GM18498 (cell line): ENCODE data around the gene PROM1.

ENCODE experiments used
- ATAC-seq: cut with Tn5 transposase; IDR thresholded peaks from one replicate; pipeline ENCODE4 v1.9.1; 2021; ENCODE audit warnings: mild to moderate bottlenecking, moderate library complexity; ENCODE audit not compliant: unreplicated experiment

The PROM1 gene

DNA sequence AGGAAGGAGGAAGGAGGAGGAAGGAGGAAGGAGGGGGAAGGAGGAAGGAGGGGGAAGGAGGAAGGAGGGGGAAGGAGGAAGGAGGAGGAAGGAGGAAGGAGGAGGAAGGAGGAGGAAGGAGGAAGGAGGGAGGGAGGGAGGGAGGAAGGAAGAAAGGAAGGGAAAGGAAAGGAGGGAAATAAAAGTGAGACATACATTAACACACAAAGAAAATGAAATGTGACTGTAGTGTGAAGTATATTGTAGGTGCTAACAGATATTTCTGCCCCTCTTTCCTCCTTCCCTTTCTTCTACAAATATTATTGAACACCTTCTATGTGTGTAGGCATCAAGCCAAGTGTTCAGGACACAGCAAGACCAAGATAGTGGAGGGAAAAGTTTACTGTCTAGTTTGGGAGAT, 26.4 kb upstream of the PROM1 start:
- ATAC-seq, result no peak

DNA sequence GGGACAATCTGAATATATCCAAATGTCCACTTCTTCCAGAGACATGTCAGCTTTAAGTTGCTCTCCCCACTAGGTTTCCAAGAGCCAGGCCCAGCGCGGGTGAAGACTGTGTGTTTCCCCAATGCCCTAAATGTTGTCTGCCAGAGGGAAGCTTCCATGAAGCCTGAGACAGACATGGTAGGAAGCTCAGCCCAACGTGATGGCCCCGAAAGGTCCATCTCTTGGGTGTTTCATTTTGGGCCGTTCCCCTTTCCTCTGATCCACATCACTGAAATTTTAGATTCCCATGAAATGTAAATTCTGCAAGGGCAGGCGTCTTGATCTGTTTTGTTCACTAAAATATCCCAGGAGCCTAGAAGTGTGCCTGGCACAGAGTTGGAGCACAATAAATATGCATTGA, 25.4 kb upstream of the PROM1 start:
- ATAC-seq, result no peak

DNA sequence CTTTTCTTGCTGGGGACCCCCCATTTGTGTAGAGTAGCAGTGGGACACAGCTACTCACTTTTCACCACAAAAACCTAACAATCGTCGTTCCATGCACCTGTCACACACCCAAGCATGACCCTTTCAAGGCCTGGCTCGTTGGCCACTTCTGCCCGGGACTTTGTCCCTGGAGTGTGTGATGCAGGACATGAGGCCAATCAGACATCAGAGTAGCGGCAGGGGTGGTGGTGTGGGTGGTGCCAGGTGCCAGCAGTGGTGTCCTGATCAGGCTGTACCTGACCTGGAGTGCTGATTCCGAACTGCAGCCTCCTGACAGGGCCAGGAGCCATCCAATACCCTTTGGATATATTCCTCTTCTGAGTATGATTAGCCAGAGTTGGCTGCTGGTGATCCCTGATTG, 23.1 kb upstream of the PROM1 start:
- no peak for ATAC-seq

DNA sequence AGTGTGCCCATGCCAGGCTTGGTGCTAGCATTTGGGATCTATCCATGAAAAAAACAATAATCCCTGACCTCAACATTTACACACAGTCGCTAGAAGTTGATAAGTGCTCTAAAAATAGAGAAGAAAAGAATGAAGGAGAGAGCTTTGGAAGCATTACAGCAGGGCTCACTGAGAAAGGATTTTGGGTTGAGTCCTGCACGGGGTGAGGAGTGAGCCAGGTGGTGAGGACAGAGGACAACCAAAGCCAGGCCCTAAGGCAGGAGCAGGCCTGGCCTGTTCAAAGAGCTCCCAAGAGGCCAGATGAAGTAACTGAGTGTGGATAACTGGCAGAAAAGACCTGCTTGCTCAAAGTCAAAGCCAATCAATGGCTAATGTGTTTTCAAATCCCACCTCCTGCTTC, 20.7 kb upstream of the PROM1 start:
- ATAC-seq, result no peak

DNA sequence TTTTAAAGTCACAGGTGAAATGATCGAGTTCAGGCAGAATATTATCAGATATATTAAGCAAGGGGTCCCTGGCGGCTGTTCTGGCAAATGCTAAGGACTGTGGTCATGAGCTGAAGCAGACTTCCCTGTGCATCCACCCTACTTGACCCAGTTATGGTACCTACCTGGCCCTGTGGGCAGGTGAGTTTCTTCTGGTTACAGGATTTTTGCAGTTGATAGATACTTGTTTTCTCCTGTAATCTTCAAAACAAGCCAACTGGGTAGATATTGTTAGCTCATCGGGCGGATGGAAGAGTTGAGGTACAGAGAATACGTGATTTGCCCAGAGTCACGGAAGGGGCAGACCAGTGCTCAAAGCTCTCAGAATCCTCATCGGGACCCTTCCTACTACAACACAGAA, 18.5 kb upstream of the PROM1 start:
- ATAC-seq, result no peak

DNA sequence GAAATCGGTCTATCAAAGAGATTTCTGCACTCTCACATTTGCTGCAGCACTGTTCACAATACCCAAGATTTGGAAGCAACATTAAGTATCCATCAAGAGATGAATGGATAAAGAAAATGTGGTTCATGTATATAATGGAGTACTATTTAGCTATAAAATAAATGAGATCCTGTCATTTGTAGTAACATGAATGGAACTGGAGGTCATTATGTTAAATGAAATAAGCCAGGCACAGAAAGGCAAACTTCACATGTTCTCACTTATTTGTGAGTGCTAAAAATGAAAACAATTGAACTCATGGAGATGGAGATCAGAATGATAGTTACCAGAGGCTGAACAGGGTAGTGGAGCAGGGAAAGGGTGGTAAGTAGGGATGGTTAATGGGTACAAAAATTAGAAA, 17.0 kb upstream of the PROM1 start:
- no peak for ATAC-seq

DNA sequence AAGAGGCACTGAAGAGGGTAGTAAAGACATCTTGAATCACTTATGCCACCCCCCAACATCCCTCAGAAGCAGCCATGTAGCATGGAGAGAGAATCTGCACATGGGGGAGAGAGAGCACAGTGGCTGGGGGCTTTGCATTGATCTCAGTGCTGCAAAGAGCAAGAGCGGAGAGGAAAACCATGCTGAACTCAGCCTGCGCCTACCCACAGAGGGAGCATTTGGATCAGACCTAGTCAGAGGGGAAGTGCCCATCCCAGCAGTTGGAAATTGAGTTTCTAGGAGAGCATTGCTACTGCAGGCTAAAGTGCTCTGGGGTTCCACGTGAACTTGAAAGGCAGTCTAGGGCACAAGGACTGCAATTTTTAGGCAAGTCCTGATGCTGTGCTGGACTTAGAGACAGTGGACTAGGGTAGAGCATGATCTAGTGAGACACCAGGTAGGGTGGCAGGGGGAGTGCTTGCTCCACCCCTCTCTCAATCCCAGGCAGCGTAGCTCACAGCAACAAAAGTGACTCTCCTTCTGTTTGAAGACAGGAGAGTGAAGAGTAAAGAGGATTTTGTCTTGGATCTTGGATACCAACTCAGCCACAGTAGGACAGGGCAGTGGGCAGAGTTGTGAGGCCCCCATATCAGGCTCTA, 9.0 kb upstream of the PROM1 start:
- no peak for ATAC-seq

DNA sequence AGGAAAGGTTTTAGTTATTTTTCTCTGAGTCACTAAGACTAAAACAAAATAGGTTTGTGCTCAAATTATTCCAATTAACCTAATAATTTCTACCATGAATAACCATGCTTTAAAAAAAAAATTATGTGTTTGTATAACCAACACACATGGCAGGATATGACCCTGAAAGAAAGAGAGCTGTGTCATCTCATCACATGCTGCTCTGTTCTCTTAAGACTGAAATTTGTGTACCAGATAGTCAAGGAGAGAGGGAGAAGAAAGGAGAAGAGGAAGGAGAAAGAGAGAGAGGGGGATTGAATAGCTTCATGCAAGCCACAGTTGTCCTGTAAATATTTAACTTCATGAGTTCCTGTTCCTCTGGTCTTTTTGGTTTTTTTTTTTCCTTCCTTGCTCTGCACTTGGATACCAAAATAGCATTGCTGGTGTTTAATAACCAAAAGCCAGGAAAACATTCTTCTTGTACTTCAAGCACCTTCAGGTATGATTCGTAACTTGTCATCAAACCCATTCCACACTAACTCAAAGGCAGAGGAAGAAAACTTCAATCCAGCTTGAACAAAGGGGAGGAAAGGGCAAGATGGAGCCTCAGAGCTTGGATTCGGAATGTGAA, 6.4 kb upstream of the PROM1 start:
- ATAC-seq, result no peak

DNA sequence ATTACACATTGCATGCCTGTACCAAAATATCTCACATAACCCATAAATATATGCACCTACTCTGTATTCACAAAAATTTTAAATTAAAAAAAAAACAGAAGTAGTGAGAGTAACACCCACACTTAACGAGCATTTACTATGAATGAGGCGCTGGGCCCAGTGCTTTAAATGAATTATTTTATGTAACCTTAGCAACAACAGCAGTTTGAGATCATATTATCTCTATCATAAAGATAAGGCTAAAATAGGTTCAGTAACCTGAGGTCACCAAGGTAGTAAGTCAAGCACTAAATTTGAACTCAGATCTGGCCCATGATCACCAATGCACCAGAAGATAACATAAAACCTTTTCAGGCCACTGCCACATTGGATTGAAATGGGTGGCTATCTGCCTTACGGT, 5.3 kb upstream of the PROM1 start:
- ATAC-seq, result no peak

DNA sequence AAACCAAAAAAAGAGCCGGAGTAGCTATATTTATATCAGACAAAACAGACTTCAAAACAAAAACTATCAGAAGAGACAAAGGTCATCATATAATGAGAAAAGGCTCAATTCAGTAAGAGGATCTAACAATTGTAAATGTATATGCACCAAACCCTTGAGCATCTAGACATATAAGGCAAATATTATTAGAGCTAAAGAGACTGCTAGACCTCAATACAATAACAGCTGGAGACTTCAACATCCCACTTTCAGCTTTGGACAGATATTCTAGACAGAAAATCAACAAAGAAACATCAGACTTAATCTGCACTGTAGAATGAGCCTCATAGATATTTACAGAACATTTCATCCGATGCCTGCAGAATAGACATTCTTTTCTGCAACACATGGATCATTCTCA, 4.8 kb upstream of the PROM1 start:
- ATAC-seq, result no peak

DNA sequence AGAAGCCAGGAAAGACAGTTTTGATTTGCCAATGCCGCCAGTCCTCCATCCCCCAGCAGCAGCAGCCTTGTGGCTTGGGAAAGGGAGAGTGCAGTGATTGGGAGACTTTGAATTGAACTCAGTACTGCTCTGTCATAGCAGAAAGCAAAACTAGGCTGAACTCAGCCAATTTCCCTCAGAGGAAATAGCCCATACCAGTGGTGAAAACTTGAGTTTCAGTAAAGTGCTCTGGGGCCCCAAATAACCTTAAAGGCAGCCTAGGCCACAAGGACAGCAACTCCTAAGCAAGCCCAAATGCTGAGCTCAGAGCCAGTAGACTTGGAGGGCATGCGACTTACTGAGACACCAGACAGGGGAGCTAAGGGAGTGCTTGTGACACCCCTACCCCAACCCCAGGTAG, 2.0 kb upstream of the PROM1 start:
- ATAC-seq, result peak; percentile 80

DNA sequence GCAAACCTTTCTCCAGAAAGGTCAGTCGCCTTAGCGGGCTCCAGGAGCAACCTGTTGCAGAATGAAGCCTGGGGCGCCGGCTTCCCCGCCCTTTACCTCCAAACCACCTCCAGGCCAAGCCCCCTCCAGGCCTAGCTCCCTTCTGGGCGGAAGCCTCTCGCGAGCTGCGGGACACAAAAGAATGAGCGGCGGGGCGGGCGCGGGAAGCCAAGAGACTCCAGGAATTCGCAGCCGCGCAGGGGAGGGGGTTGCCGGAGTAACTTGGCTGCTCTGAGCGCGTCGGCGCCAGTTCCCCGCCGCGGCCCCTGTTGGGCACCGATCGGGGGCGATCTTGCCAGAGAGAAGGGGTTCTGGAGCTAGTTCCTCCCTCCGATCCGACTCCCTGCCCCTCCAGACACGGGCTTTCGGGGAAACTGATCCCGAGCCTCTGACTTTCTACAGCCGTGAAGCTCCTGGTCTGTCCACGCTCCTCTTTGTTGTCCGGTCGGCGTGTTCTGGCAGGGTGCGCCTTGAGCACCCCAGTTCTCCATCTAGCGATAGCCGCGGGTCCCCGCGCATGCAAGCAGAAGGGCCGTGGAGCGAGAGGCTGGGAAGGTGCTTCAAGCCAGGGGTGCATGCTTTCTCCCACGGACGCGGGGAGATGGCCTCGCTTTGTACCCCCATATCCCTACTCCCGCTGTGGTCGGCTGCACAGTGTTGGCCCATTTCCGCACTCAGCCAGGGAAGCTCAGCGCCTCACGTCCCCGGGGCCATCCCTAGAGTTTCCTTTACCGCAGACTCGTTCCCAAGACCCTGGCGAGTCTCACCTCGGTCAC, 1.2 kb downstream of the PROM1 start:
- ATAC-seq, result no peak

DNA sequence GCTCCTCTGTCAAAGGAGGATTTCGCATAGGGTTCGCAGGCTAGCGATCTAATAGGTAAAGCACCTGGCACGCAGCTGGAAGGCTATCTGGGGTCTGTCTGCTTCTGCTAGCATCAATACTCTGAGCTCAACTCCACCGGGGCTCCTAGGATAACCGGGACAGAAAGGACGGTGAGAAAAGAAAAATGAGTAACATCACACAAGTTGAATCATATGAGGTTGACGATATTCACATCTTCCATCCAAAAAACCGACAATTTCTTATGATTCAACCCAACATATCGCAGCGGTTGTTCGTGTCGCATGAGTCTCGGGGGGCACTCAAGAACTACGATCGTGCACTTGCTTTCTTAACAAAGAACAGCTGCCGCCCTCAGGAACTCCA, 1.8 kb downstream of the PROM1 start:
- ATAC-seq, result no peak

DNA sequence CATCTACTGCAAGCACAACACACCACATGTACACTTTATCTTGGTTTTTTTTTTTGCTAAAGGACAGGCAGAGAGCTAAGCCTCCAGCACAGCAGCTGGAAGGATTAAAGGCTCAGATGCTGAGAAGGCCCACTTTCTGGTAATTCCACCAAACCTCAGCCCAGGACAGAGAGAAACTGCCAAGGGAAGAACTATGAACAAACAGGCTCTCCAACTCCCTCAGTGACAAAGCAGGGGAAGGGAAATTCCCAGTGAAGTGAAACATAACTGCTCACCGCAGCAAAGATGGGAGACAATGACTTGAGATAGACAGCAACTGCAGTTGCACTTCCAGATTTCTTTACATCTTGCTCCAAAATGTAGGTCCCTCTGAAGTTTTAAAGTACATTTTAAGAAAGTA, 4.8 kb downstream of the PROM1 start:
- ATAC-seq, result no peak

DNA sequence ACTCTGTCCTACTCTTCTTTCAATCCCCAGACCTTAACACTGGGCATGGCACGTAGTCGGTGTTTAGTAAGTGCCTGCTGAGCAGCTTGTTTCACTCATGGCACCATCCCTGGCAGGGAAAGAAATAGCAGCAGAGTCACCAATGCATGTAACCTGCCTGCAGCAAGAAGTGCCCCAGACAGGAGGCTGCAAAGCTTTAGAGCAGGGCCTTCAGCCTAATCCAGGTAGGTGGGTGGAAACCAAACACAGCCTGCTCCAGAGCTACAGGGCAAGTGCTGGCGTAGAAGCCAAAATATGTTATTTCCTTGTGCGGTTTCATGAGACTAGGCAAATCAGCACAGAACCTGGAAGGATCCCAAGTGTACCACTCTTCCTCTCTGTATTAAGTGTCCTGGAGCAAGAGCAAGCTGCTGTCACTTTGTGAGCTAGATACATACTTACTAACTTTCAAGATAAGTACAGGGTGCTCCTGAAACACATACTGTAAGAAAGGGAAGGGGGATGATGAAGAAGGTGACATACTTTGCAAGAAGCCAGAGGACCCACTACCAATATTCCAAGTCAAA, 5.5 kb downstream of the PROM1 start:
- no peak for ATAC-seq

DNA sequence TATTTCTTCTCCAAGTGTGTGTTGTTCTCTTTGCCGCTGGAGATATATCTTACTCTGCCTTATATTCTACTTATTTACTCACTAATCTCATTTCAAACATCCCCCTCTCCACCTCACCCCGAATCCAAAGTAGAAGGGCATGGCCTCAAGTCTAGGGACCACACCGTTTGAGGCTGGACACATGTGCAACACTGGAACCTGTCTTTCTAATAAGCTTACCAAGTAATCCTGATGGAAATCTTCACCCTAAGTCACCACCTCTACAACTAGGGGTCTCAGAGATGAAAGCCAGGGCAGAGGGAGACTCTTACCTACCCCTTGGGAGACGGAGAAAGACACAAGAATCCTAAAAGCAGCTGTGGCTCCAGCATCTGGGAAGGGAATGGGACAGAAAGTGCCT, 6.0 kb downstream of the PROM1 start:
- no peak for ATAC-seq

DNA sequence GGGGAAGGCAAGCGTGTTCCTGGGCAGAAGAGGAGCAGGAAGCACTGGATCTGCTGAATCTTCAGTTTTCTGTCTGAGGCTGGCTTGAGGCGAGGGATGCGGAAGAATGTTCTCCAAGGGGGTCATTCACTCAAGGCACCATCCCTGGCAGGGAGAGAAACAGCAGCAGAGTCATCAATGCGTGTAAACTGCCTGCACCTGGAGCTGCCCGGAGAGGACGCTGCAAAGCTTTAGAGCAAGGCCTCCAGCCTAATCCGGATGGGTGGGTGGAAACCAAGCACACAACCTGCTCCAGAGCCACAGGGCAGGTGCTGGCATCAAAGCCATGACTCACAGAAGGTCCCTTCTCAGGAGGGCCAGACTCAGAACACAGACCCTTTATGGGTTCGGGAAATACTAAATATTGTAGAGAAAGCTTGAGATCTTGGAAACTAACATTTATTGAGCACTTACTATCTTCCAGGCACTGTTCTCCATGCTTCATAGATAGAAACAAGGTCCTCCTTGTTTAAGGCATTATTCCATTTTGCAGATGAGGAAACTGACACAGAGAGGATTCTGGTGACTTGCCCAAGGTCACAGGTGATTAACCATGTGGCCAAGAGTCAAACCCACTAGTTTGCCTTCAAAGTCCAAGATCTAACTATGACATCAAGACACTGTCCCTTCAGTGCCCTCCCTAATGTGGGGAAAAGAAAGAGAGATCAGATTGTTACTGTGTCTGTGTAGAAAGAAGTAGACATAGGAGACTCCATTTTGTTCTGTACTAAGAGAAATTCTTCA, 7.7 kb downstream of the PROM1 start:
- ATAC-seq, result no peak

DNA sequence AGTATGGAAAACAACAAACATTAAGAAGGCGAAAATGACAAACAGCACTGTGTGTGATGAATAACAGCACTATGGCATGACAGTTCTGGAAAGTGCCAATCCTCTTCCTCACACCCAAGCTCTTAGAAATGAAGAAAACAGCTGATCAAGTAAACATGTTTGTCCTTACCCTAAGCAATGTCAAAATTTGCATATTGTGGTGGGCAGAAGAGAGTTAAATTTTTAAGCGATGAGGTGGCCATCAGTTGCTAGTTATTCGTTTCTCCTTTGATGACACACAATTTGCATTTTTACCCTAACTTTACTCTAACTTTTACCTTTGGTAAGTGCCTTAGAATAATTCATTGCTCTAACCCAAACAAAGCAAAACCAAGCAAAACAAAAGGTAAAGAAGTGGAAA, 8.8 kb downstream of the PROM1 start:
- no peak for ATAC-seq

DNA sequence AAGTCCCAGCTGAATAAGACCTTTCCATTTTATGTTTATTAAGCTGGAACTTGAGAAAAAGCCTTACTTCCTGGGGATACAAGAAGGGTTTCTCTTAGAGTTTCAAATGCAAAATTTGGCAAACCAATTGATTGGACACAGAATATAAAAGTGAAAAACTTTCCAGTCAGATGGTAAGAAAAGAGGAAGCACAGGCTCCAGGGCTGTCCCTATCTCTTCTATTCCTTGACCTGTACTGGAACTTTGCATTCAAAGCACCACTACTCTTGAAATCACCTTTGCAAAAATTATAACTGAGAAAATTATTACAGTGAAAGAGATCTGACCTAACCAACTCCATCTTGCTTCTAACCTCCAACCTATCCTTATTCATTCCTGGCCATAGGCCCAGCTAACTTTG, 11.7 kb downstream of the PROM1 start:
- ATAC-seq, result no peak

DNA sequence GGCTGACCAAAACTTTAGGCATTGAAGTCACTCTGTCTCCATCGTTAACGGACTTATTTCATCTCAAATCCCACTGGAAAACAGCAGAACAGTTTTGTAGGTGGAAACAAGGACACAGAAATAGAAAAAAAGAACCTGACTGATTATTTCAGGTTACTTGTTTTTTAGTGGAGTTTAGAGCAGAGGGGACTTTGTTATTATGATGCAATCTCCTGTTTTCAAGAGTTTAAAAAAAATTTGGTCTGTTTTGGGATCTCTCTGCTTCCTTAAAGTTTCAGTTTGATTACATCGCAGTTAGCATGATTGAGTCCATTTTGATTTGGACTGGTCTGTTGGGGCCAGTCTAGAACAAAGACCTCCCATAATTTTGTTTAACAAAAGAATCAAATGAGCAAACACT, 13.6 kb downstream of the PROM1 start:
- ATAC-seq, result no peak

DNA sequence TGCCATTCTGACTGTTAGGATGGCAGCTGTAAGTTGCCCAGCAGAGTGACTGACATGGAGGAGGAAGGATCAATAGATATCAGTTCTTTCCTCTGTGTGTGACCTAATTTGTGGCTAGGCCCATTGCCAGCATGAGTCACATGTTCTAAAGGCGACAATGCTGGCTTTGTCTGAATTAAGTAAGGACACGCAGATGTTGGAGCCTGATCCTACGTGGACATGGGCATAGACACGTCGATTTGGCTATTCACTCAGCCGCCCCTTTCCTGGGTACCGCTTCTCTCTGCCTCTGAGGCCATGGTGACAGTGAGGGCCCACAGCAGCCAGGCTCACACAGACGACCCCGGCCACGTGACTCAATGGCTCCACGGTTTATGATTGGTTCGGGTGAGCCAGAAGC, 16.3 kb downstream of the PROM1 start:
- ATAC-seq, result no peak
